GM06990 (cell line): ENCODE data around the gene DST.

Experiments used
- DNase-seq: peaks from one replicate; pipeline ENCODE4 v3.0.0-alpha.2; 2011; ENCODE audit not compliant: insufficient read length; ENCODE audit errors: extremely low read depth
- H3K27me3 ChIP-seq: replicated peaks from 2 replicates; pipeline ENCODE4 v1.6.0; 2011; ENCODE audit warnings: low read length; ENCODE audit not compliant: control insufficient read depth, insufficient read depth
- H3K36me3 ChIP-seq: 2 replicates; pipeline ENCODE4 v1.5.1; 2011; ENCODE audit warnings: low read length; ENCODE audit not compliant: control insufficient read depth, insufficient read depth
- H3K4me3 ChIP-seq: replicated peaks from 2 replicates; pipeline ENCODE4 v1.5.1; 2011; ENCODE audit warnings: low read depth, mild to moderate bottlenecking, control low read depth, low read length
- TF ChIP-seq, protein P1 (sequence below): IDR thresholded peaks from 2 replicates; pipeline ENCODE4 v1.5.1; 2011; ENCODE audit warnings: low read length, control low read depth, mild to moderate bottlenecking, inconsistent platforms; ENCODE audit not compliant: insufficient read depth, poor library complexity, severe bottlenecking

DST gene

DNA sequence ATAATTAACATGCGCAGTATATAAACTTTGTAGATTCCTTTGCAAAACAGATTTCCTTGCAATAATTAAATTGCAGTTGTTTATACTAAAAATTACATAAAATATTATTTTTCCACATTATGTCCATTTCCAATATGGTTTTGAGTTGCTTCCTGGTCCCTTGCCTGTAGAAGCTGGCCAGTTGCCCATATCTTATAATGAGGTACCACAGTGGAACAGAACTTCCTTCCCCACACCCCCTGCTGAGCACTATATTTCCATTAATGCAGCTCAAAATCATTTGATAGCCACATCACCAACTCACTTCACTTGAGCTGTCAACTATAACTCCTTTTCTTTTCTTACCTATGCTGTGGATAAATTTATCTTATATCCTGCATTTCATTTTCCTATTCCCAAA, 194.6 kb downstream of the DST start:
- no peak for DNase-seq
- no peak overlapping the region for H3K4me3 ChIP-seq
- TF ChIP-seq, protein P1, sequence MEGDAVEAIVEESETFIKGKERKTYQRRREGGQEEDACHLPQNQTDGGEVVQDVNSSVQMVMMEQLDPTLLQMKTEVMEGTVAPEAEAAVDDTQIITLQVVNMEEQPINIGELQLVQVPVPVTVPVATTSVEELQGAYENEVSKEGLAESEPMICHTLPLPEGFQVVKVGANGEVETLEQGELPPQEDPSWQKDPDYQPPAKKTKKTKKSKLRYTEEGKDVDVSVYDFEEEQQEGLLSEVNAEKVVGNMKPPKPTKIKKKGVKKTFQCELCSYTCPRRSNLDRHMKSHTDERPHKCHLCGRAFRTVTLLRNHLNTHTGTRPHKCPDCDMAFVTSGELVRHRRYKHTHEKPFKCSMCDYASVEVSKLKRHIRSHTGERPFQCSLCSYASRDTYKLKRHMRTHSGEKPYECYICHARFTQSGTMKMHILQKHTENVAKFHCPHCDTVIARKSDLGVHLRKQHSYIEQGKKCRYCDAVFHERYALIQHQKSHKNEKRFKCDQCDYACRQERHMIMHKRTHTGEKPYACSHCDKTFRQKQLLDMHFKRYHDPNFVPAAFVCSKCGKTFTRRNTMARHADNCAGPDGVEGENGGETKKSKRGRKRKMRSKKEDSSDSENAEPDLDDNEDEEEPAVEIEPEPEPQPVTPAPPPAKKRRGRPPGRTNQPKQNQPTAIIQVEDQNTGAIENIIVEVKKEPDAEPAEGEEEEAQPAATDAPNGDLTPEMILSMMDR, result no peak
- H3K27me3 ChIP-seq, result no peaks in the 10 kb centered on the region
- no peaks in the 10 kb centered on the region for H3K36me3 ChIP-seq

DNA sequence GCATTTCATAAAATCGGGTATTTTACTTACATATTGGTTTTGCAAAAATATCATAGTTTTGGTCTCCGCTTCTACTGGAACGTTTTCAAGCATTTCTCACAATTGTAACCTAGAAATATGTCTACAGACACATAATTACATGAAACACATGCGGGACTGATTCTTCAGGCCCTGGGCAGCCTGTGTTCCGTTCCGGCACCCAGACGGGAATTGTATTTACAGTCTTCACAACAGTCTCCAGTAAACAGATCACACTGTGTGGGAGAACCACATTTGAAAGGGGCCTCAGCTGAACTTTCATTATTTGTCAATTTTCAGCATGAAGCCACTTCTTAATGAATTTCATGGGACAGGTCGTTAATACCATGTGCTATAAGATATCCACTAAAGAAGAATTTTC, 196.9 kb downstream of the DST start:
- TF ChIP-seq, protein P1, result no peak
- no peaks in the 10 kb centered on the region for H3K36me3 ChIP-seq
- no peak overlapping the region for H3K4me3 ChIP-seq
- no peak for DNase-seq
- no peaks in the 10 kb centered on the region for H3K27me3 ChIP-seq

DNA sequence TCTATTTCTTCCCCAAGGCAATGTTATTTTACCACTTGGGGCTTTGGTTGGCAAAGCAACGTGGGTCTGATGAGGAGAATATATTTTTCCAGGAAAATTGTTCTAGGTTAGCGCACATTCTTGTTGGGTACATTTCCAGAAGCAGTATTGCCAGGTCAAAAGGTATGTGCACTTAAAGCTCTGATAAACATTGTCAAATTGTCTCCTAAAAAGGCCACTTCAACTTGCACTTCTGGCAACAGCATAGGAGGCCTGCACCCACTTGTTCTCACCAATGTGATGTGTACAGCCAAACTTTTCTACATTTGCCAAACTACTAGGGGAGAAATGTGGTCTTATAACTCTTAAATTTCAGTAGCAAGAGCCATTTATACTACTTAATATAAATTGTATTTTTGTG, 197.8 kb downstream of the DST start:
- H3K4me3 ChIP-seq, result no peak overlapping the region
- no peaks in the 10 kb centered on the region for H3K36me3 ChIP-seq
- no peak for DNase-seq
- H3K27me3 ChIP-seq, result no peaks in the 10 kb centered on the region
- TF ChIP-seq, protein P1, result no peak

DNA sequence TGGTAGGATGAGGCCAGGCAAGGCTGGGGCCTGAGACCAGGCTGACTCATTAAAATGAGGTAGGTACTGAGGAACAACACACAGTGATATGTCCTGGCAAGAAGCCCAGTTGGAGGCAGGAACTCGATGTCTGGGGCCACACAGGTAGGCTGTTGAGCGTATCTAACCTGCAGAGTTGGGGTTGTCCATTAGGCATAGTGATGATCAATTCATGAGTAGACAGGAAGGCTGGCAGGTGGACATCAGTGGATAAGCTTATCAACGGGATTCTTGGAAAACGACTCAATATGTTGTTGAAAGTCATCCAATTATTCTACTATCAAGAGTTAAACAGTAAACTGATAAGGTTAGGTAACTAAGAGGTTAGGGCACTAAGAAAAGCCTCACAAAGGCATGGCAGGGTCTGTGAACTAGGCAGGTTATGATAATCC, 202.1 kb downstream of the DST start:
- TF ChIP-seq, protein P1, result no peak
- DNase-seq, result no peak
- no peaks in the 10 kb centered on the region for H3K27me3 ChIP-seq
- H3K36me3 ChIP-seq, result no peaks in the 10 kb centered on the region
- H3K4me3 ChIP-seq, result no peak overlapping the region

DNA sequence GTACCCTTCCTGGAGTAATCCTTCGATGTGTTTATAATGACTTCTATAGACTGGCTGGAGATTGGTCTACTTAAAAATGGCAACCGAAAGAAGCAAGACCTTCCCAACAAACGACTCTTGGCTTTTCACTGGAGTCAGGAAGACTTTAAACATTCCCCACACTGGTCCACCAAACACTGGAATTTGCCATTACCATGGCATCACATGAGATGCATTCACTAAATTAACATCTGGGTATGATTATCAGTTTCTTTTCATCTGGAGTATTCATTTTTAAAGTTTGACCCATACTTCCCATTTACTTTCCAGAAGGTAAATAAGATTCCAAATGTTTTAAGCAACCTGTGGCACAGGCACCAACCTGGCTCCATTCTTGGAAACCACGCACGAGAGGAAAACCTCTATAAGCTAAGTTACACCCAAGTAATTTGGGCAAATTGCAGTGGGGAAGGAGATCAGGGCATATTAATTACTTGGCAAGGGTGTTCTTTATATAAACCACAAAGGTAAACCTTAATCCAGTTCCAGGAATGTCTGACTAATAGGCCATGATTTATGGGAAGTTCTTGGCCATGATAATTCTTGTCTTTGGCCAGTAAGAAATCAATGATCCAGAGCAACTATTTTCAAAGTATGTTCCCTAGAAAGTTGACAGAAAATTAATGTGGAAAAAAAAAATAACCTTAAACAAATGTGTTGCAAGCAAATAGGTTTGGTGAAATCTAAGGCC, 205.4 kb downstream of the DST start:
- H3K27me3 ChIP-seq, result no peaks in the 10 kb centered on the region
- H3K4me3 ChIP-seq, result no peak overlapping the region
- TF ChIP-seq, protein P1, result no peak
- H3K36me3 ChIP-seq, result no peaks in the 10 kb centered on the region
- no peak for DNase-seq

DNA sequence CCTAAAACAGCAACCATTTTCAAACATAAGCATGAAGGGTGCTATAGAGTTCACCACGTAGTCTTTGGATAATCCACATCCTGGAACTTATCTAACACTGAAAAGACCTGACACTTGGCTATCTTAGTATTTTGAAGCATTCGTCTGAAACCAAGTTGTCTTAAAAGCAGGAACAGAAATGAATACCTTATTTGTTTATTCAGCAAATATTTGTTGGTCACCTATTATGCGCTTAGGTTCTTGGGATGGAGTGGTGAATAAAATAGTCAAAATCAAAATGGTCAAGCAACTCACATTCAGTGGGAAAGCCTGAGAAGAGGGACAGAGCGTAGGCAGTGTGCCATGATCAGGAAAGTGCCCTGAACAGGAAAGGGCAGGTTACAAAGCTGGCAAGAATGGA, 206.9 kb downstream of the DST start:
- no peak for DNase-seq
- H3K36me3 ChIP-seq, result no peaks in the 10 kb centered on the region
- H3K27me3 ChIP-seq, result no peaks in the 10 kb centered on the region
- H3K4me3 ChIP-seq, result no peak overlapping the region
- TF ChIP-seq, protein P1, result no peak
